Astrocyte of the spinal cord (primary cell): ENCODE results near the gene MRPL27.
A peak's percentile ranks its signal among the peaks of the same experiment; 100 is the strongest.

Experiments
- DNase-seq: peaks from one replicate; pipeline ENCODE4 v3.0.0; 2011; ENCODE audit warnings: low read depth, low spot score
- H3K4me3 ChIP-seq: 2 replicates; pipeline ENCODE4 v1.5.1; 2011; ENCODE audit warnings: low read depth, mild to moderate bottlenecking, low read length, moderate library complexity
- CTCF ChIP-seq: IDR thresholded peaks from 2 replicates; pipeline ENCODE4 v1.5.1; 2012; ENCODE audit warnings: low read depth, mild to moderate bottlenecking, low read length, inconsistent platforms
- in situ Hi-C: cut with HindIII; loops from 2 replicates; pipeline ENCODE4 v1.10.0; 2017; ENCODE audit warnings: low sequenced_read_pairs

The MRPL27 gene

GRCh38 chr17:50375858-50376538 lies 3.0 kb upstream of the MRPL27 start:
- in situ Hi-C loops: no loop called here
- no peak for TF ChIP-seq CTCF
- no peak for DNase-seq
- H3K4me3 ChIP-seq: no peak overlapping the region

- H3K4me3 ChIP-seq: peak overlapping the region; percentile 96
- no peak for TF ChIP-seq CTCF
- in situ Hi-C loops: no loop called here
Measured at GRCh38 chr17:50373705-50374104, 721 bp upstream of the MRPL27 start.

GRCh38 chr17:50372222-50372757 lies 694 bp downstream of the MRPL27 start:
- H3K4me3 ChIP-seq: peak overlapping the region; percentile 96
- in situ Hi-C loops: no loop called here
- no peak for TF ChIP-seq CTCF
- no peak for DNase-seq

More at GRCh38 chr17:50373705-50374104, 721 bp upstream of the MRPL27 start:
- DNase-seq: no peak

- no peak overlapping the region for H3K4me3 ChIP-seq
- in situ Hi-C loops: no loop called here
Measured at GRCh38 chr17:50371526-50371925, 1.5 kb downstream of the MRPL27 start.

GRCh38 chr17:50370052-50370451 lies 2.9 kb downstream of the MRPL27 start:
- H3K4me3 ChIP-seq: no peak overlapping the region
- in situ Hi-C loops: no loop called here
- no peak for DNase-seq
- TF ChIP-seq CTCF: no peak

More at GRCh38 chr17:50371526-50371925, 1.5 kb downstream of the MRPL27 start:
- TF ChIP-seq CTCF: no peak
- DNase-seq: no peak

- in situ Hi-C loops: no loop called here
- no peak for DNase-seq
- H3K4me3 ChIP-seq: no peak overlapping the region
- no peak for TF ChIP-seq CTCF
Measured at GRCh38 chr17:50367401-50367800, 5.6 kb downstream of the MRPL27 start.
